Nephron (organoid): ENCODE data around the gene TCP1.
A peak's percentile ranks its signal among the peaks of the same experiment; 100 is the strongest.

Experiments used
- H3K27ac Mint-ChIP-seq, 3 experiments: 2 replicates each; pipeline ENCODE4 v1.8.0; 2020; ENCODE audit warnings: mixed read lengths in 3 of 3, mild to moderate bottlenecking in 2 of 3, moderate library complexity in 1 of 3
- H3K27me3 Mint-ChIP-seq: 2 replicates; pipeline ENCODE4 v1.8.0; 2021; ENCODE audit warnings: low read depth, mild to moderate bottlenecking, moderate library complexity, mixed read lengths
- H3K36me3 Mint-ChIP-seq: 2 replicates; pipeline ENCODE4 v1.8.0; 2020; ENCODE audit warnings: low read depth, mixed read lengths
- H3K4me1 Mint-ChIP-seq: 2 replicates; pipeline ENCODE4 v1.8.0; 2020; ENCODE audit warnings: mixed read lengths
- H3K4me3 Mint-ChIP-seq, 3 experiments: 2 replicates each; pipeline ENCODE4 v1.8.0; 2020; ENCODE audit warnings: mild to moderate bottlenecking in 3 of 3, mixed read lengths in 3 of 3, moderate library complexity in 2 of 3
- H3K9me3 Mint-ChIP-seq: 2 replicates; pipeline ENCODE4 v1.8.0; 2020; ENCODE audit warnings: mixed read lengths
- TF ChIP-seq, protein P1 (sequence below), 3 experiments: fragments of 200-600 bp; sonication (generic); IDR thresholded peaks; one replicate each; pipeline ENCODE4 v1.5.0; 2021; ENCODE audit warnings: antibody characterized with exemption in 3 of 3; ENCODE audit not compliant: unreplicated experiment in 3 of 3

TCP1 gene

DNA sequence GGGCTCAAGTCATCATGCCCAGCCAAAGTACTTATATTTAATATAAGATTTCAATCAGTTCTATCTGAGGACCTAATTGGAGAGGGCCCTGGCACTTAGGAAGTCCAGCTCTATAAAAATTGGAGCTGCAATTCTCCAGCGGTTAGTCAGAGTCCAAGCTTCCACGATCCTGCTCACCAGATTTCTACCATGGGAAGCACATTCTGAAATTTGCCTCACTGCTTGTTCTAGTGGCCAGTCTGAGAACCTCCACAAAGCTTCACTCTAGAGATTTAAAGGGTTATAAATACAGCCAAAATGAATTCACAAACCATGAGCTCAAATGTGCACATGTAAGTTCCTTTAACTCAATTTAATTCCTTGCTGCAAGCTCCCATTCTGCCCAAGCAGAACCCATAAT, 44.2 kb upstream of the TCP1 start:
- TF ChIP-seq, protein P1, sequence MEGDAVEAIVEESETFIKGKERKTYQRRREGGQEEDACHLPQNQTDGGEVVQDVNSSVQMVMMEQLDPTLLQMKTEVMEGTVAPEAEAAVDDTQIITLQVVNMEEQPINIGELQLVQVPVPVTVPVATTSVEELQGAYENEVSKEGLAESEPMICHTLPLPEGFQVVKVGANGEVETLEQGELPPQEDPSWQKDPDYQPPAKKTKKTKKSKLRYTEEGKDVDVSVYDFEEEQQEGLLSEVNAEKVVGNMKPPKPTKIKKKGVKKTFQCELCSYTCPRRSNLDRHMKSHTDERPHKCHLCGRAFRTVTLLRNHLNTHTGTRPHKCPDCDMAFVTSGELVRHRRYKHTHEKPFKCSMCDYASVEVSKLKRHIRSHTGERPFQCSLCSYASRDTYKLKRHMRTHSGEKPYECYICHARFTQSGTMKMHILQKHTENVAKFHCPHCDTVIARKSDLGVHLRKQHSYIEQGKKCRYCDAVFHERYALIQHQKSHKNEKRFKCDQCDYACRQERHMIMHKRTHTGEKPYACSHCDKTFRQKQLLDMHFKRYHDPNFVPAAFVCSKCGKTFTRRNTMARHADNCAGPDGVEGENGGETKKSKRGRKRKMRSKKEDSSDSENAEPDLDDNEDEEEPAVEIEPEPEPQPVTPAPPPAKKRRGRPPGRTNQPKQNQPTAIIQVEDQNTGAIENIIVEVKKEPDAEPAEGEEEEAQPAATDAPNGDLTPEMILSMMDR (IDR thresholded peaks at IDR 0.05; ENCODE audit: unreplicated experiment in 3 of 3): no peak
- H3K9me3 Mint-ChIP-seq: no peaks in the 10 kb centered on the region
- peak overlapping the region in 1 of 3 experiments; percentile 60 for H3K27ac Mint-ChIP-seq
- peaks cover 35% of the 10 kb centered on the region for H3K4me1 Mint-ChIP-seq
- H3K27me3 Mint-ChIP-seq: peaks cover 13% of the 10 kb centered on the region
- H3K36me3 Mint-ChIP-seq: no peaks in the 10 kb centered on the region
- no peak overlapping the region for H3K4me3 Mint-ChIP-seq

DNA sequence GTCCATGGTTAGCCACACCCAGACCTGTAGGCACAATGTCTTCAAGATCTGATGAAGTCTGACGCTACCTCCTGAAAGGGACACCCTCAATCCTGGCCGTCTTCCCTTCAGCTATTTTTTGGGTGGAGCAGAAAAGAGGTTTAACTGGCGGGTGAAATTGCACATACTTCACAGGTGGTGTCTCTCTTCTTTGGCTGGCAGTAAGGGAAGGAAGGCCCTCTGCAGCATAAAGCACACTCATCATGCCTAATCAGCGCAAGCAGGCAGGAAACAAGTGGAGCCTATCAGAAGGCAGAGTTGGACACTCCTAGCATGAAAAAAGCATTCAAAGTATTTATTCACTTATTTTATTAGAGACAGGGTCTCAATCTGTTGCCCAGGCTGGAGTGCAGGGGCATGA, 43.5 kb upstream of the TCP1 start:
- peaks cover 13% of the 10 kb centered on the region for H3K27me3 Mint-ChIP-seq
- H3K4me1 Mint-ChIP-seq: peaks cover 40% of the 10 kb centered on the region
- TF ChIP-seq, protein P1 (IDR thresholded peaks at IDR 0.05; ENCODE audit: unreplicated experiment in 3 of 3): no peak
- H3K4me3 Mint-ChIP-seq: no peak overlapping the region
- H3K27ac Mint-ChIP-seq: no peak overlapping the region
- H3K9me3 Mint-ChIP-seq: no peaks in the 10 kb centered on the region
- H3K36me3 Mint-ChIP-seq: no peaks in the 10 kb centered on the region

DNA sequence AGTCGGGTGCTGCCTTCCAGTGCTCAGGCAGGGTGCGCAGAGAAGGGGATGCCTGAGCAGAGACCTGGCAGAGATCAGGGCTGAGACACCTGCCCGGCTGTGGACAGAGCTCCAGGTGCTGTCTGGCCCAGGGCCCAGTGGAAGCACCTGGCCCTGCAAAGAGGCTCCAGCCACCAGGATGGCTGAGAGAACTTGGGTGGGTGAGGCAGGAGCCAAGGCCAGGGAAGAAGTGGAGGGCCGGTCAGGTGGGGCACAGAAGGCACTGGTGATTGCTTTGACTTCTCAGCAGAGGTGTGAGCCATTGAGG, 41.9 kb upstream of the TCP1 start:
- Mint-ChIP-seq H3K36me3 (no peaks in the 10 kb centered on the region), H3K27ac (peak overlapping the region in 1 of 3 experiments; percentile 28), H3K27me3 (peaks cover 8% of the 10 kb centered on the region), H3K4me1 (peaks cover 33% of the 10 kb centered on the region), H3K9me3 (no peaks in the 10 kb centered on the region), H3K4me3 (no peak overlapping the region)
- TF ChIP-seq, protein P1 (IDR thresholded peaks at IDR 0.05; ENCODE audit: unreplicated experiment in 3 of 3): no peak

DNA sequence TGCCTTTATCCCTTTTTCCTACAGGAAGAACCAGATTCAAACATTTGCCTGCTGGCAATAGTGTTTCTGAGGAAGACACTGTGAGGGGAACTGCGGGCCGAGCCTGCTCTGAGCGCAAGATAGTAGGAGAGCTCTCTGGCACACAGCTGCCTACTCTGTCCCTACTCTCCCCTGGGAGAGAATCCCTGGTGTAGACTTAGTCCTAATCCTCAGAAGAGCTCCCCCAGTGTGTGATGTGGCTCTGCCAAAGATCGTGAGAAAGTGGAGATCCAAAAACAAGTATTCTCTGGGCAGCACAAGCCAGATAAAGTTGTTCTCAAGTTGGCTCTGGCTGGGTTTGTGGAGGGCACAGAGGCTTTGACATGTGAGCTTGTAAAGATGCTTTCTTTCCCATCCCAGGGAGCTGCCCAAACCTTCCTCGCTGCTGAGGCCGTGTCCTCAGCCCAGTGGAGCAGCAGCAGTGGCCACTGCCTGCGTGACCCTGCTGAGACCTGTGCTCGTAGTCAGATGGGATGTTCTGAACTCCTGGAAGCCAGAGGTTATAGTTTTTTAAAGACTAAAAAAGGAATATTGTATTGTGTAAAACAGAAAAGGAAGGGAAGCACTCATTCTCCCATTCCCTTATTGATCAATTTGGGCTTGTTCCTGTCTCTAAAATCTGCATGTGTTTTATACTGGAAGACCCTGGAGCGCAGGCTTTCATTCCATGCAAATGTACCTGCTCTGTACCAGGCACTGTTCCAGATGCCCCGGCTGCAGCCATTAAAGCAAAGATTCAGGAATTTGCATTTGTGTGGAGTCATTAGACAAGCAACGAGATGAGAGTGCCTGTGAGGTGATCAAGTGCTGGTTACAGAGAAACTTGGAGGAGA, 41.3 kb upstream of the TCP1 start:
- H3K4me3 Mint-ChIP-seq: no peak overlapping the region
- peaks cover 29% of the 10 kb centered on the region for H3K4me1 Mint-ChIP-seq
- H3K27ac Mint-ChIP-seq: peak overlapping the region in 1 of 3 experiments; percentile 28
- H3K36me3 Mint-ChIP-seq: no peaks in the 10 kb centered on the region
- TF ChIP-seq, protein P1 (IDR thresholded peaks at IDR 0.05; ENCODE audit: unreplicated experiment in 3 of 3): no peak
- peaks cover 5% of the 10 kb centered on the region for H3K27me3 Mint-ChIP-seq
- H3K9me3 Mint-ChIP-seq: no peaks in the 10 kb centered on the region

DNA sequence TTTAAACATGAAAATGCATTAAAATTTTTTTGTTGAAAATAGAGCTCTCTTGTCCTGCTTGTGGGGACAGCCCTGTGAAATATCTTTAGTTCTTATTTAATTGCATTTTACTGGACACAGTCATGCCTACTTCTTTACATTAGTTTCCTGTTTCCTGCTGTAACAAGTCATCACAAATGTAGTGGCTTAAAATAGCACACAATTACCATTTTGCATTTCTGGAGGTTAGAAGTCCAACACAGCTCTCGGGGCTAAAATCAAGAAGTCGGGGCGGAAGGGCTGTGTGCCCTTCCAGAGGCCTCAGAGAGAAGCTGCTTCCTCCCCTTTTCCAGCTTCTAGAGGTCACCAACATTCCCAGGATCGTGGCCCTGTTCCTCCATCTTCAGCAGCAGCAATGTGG, 40.1 kb upstream of the TCP1 start:
- no peaks in the 10 kb centered on the region for H3K36me3 Mint-ChIP-seq
- no peaks in the 10 kb centered on the region for H3K9me3 Mint-ChIP-seq
- H3K27me3 Mint-ChIP-seq: peaks cover 5% of the 10 kb centered on the region
- peaks cover 26% of the 10 kb centered on the region for H3K4me1 Mint-ChIP-seq
- TF ChIP-seq, protein P1 (IDR thresholded peaks at IDR 0.05; ENCODE audit: unreplicated experiment in 3 of 3): no peak
- peak overlapping the region in 1 of 3 experiments; percentile 65 for H3K27ac Mint-ChIP-seq
- H3K4me3 Mint-ChIP-seq: no peak overlapping the region

DNA sequence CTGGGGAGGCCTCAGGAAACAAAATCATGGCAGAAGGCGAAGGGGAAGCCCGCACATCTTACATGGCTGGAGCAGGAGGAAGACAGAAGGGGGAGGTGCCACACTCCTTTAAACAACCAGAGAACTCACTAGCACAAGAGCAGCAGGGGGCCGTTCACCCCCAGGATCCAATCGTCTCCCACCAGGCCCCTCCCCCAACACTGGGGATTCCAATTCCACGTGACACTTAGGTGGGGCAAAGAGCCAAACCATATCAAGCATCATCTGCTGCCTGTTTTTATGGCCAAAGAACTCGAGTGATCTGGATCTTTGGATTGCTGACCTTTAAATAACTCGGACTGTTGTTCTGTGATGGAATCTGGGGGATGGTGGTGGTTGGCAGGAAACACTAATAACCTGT, 38.7 kb upstream of the TCP1 start:
- H3K4me1 Mint-ChIP-seq: peaks cover 29% of the 10 kb centered on the region
- H3K27me3 Mint-ChIP-seq: peaks cover 5% of the 10 kb centered on the region
- H3K36me3 Mint-ChIP-seq: no peaks in the 10 kb centered on the region
- no peaks in the 10 kb centered on the region for H3K9me3 Mint-ChIP-seq
- TF ChIP-seq, protein P1 (IDR thresholded peaks at IDR 0.05; ENCODE audit: unreplicated experiment in 3 of 3): no peak
- no peak overlapping the region for H3K4me3 Mint-ChIP-seq
- peak overlapping the region in 2 of 3 experiments; percentile 4 to 42 for H3K27ac Mint-ChIP-seq
